Fibroblast of lung (primary cell): Measurements from ENCODE around the gene SHC1. TPM values are rescaled to one million over a fixed set of nuclear protein-coding genes. Genes with fewer than 3 reads are reported as not detected.

ENCODE experiments used
- DNase-seq, 2 donors: peaks; one replicate each; pipeline versions ENCODE4 v3.0.0 to v3.0.0-alpha.2; 2010; ENCODE audit warnings: low read depth in 2 of 2
- H2AFZ ChIP-seq: 2 replicates; pipeline ENCODE4 v1.5.1; 2012; ENCODE audit warnings: low read length, control low read depth, inconsistent platforms
- H3K27ac ChIP-seq: 2 replicates; pipeline ENCODE4 v1.5.1; 2011; ENCODE audit warnings: low read length, control low read depth; ENCODE audit not compliant: insufficient read depth
- H3K27me3 ChIP-seq: 2 replicates; pipeline ENCODE4 v1.5.1; 2011; ENCODE audit warnings: mild to moderate bottlenecking, low read length; ENCODE audit not compliant: control insufficient read depth, insufficient read depth
- H3K36me3 ChIP-seq: 2 replicates; pipeline ENCODE4 v1.5.1; 2011; ENCODE audit warnings: low read length; ENCODE audit not compliant: control insufficient read depth, insufficient read depth
- H3K4me1 ChIP-seq: 2 replicates; pipeline ENCODE4 v1.5.1; 2011; ENCODE audit warnings: low read length; ENCODE audit not compliant: control insufficient read depth, insufficient read depth; ENCODE audit errors: extremely low read depth
- H3K4me2 ChIP-seq: 2 replicates; pipeline ENCODE4 v1.5.1; 2011; ENCODE audit warnings: low read length, control low read depth; ENCODE audit not compliant: insufficient read depth; ENCODE audit errors: extremely low read depth
- H3K4me3 ChIP-seq, 4 experiments: fragments of 200-600 bp in 1 of 4; sonication (generic) in 1 of 4; replicated peaks in 1 of 4; 2 replicates each; pipeline ENCODE4 v1.5.1; 2011 to 2016; ENCODE audit warnings: low read length in 4 of 4, low read depth in 3 of 4, mild to moderate bottlenecking in 3 of 4, control low read depth in 2 of 4, inconsistent platforms in 1 of 4, mixed read lengths in 1 of 4; ENCODE audit not compliant: insufficient read depth in 1 of 4; ENCODE audit errors: control extremely low read depth in 1 of 4
- H3K79me2 ChIP-seq: 2 replicates; pipeline ENCODE4 v1.5.1; 2012; ENCODE audit warnings: mild to moderate bottlenecking, low read length, inconsistent platforms; ENCODE audit not compliant: control insufficient read depth, insufficient read depth
- H3K9ac ChIP-seq: 2 replicates; pipeline ENCODE4 v1.5.1; 2011; ENCODE audit warnings: mild to moderate bottlenecking, low read length, control low read depth; ENCODE audit not compliant: insufficient read depth
- H3K9me3 ChIP-seq: 2 replicates; pipeline ENCODE4 v1.5.1; 2012; ENCODE audit warnings: low read depth, low read length; ENCODE audit not compliant: control insufficient read depth, insufficient read depth
- H4K20me1 ChIP-seq: 2 replicates; pipeline ENCODE4 v1.5.1; 2011; ENCODE audit warnings: low read length; ENCODE audit not compliant: control insufficient read depth, insufficient read depth; ENCODE audit errors: extremely low read depth
- CTCF ChIP-seq, 2 donors: IDR thresholded peaks in 1 of 2; conservative IDR thresholded peaks in 1 of 2; 1 replicate in 1 of 2; 2 replicates in 1 of 2; pipeline ENCODE4 v1.5.1; 2011 to 2012; ENCODE audit warnings: low read length in 2 of 2, control low read depth in 1 of 2, inconsistent platforms in 1 of 2, low read depth in 1 of 2, mild to moderate bottlenecking in 1 of 2
- EZH2 ChIP-seq: IDR thresholded peaks from 2 replicates; pipeline ENCODE4 v1.5.1; 2012; ENCODE audit warnings: low read length, control low read depth, mild to moderate bottlenecking; ENCODE audit errors: missing control alignments
- polyA plus RNA-seq, 2 donors: library from polyadenylated mRNA; depleted of rRNA in 1 of 2; stranded (reverse) in 1 of 2; unstranded in 1 of 2; fragments of >200 nt; gene quantifications; 2 replicates each; pipeline ENCODE4 v1.2.1, GENCODE V29; 2011 to 2012; ENCODE audit warnings: missing spikeins in 1 of 2
- total RNA-seq: library from RNA; depleted of rRNA; stranded (reverse); fragments of >200 nt; gene quantifications from 2 replicates; pipeline ENCODE4 v1.2.1, GENCODE V29; 2014

Gene SHC1
- total and polyA plus RNA-seq, 2 donors (not counting 1 experiment from before 2014, with no cell fraction given), result 245 to 277 TPM

- H3K27me3 ChIP-seq, result no peaks in the 10 kb centered on the region
- H2AFZ ChIP-seq, result no peak overlapping the region
- H3K9ac ChIP-seq, result no peak overlapping the region
- H3K4me3 ChIP-seq, result no peak overlapping the region
- H3K36me3 ChIP-seq, result no peaks in the 10 kb centered on the region
- H3K79me2 ChIP-seq, result no peaks in the 10 kb centered on the region
- H4K20me1 ChIP-seq, result no peaks in the 10 kb centered on the region
- no peak overlapping the region for H3K27ac ChIP-seq
- H3K4me1 ChIP-seq, result peaks cover 11% of the 10 kb centered on the region
- H3K9me3 ChIP-seq, result no peaks in the 10 kb centered on the region
- no peak for TF ChIP-seq CTCF (conservative IDR thresholded peaks at IDR 0.05 in 1 of 2, IDR thresholded peaks at IDR 0.05 in 1 of 2; ENCODE audit: low read depth in 1 of 2, low read length in 2 of 2)
- no peak for TF ChIP-seq EZH2
- no peak for DNase-seq
- H3K4me2 ChIP-seq, result no peak overlapping the region
Observed at GRCh38 chr1:154952664-154953063, 17.9 kb downstream of the SHC1 start.

- TF ChIP-seq EZH2 (no peak), CTCF (conservative IDR thresholded peaks at IDR 0.05 in 1 of 2, IDR thresholded peaks at IDR 0.05 in 1 of 2; ENCODE audit: low read depth in 1 of 2, low read length in 2 of 2) (no peak)
- H4K20me1 ChIP-seq, result no peaks in the 10 kb centered on the region
- H3K4me3 ChIP-seq, result no peak overlapping the region
- no peak overlapping the region for H3K4me2 ChIP-seq
- H3K27ac ChIP-seq, result no peak overlapping the region
- H3K4me1 ChIP-seq, result peaks cover 11% of the 10 kb centered on the region
- no peak overlapping the region for H3K9ac ChIP-seq
- H3K36me3 ChIP-seq, result no peaks in the 10 kb centered on the region
- no peaks in the 10 kb centered on the region for H3K79me2 ChIP-seq
- no peaks in the 10 kb centered on the region for H3K27me3 ChIP-seq
- DNase-seq, result no peak
- H2AFZ ChIP-seq, result no peak overlapping the region
- H3K9me3 ChIP-seq, result no peaks in the 10 kb centered on the region
Observed at GRCh38 chr1:154951901-154952657, 18.5 kb downstream of the SHC1 start.

GRCh38 chr1:154948079-154948478 is 22.5 kb downstream of the SHC1 start:
- Histone ChIP-seq H3K4me3 (no peak overlapping the region), H3K36me3 (no peaks in the 10 kb centered on the region), H3K27ac (no peak overlapping the region), H3K9me3 (no peaks in the 10 kb centered on the region), H3K4me1 (no peaks in the 10 kb centered on the region), H4K20me1 (no peaks in the 10 kb centered on the region), H3K27me3 (no peaks in the 10 kb centered on the region), H2AFZ (no peak overlapping the region), H3K4me2 (no peak overlapping the region), H3K79me2 (no peaks in the 10 kb centered on the region), H3K9ac (no peak overlapping the region)
- no peak for DNase-seq
- TF ChIP-seq CTCF (conservative IDR thresholded peaks at IDR 0.05 in 1 of 2, IDR thresholded peaks at IDR 0.05 in 1 of 2; ENCODE audit: low read depth in 1 of 2, low read length in 2 of 2), result no peak
- no peak for TF ChIP-seq EZH2
